ENCODE results near the gene ENTPD3.

- TF ChIP-seq HBP1 (CRISPR knock-in tag; IDR thresholded peaks at IDR 0.05; ENCODE audit: low read depth) (no peak), SP1 (IDR thresholded peaks at IDR 0.05) (no peak), SP1 (CRISPR knock-in tag; IDR thresholded peaks at IDR 0.05) (no peak)
Observed at GRCh38 chr3:40404591-40405198, 17.7 kb downstream of the ENTPD3 start.
